Upper lobe of left lung (tissue), 6 donors: ENCODE results near the gene ADPRHL1. TPM values are rescaled to one million over a fixed set of nuclear protein-coding genes. Genes with fewer than 3 reads are reported as not detected.

ENCODE experiments used
- ATAC-seq, 2 donors: fragments of 200-7000 bp; cut with Tn5 transposase; one replicate each; pipeline ENCODE4 v1.9.1; 2022; ENCODE audit warnings: mild to moderate bottlenecking in 2 of 2, moderate library complexity in 2 of 2; ENCODE audit not compliant: low FRiP score in 2 of 2
- DNase-seq, 2 donors: peaks; one replicate each; pipeline ENCODE4 v3.0.0-alpha.2; 2019 to 2020
- H3K27ac ChIP-seq, 4 donors: fragments of 200-600 bp; sonication (generic); one replicate each; pipeline ENCODE4 v1.5.1; 2016 to 2019
- H3K27me3 ChIP-seq, 4 donors: fragments of 200-600 bp; sonication (generic); one replicate each; pipeline ENCODE4 v1.5.1; 2017 to 2019
- H3K36me3 ChIP-seq, 4 donors: fragments of 200-600 bp; sonication (generic); one replicate each; pipeline ENCODE4 v1.5.1; 2016 to 2019
- H3K4me1 ChIP-seq, 4 donors: fragments of 200-600 bp; sonication (generic); one replicate each; pipeline ENCODE4 v1.5.1; 2018 to 2019
- H3K4me3 ChIP-seq, 4 donors: fragments of 200-600 bp; sonication (generic); one replicate each; pipeline ENCODE4 v1.5.1; 2017 to 2019; ENCODE audit warnings: mild to moderate bottlenecking in 2 of 4, moderate library complexity in 1 of 4
- H3K9me3 ChIP-seq, 4 donors: fragments of 200-600 bp; sonication (generic); one replicate each; pipeline ENCODE4 v1.5.1; 2018 to 2019
- CTCF ChIP-seq, 6 experiments: fragments of 450-650 bp in 4 of 6; fragments of 200-600 bp in 2 of 6; sonication (generic) in 2 of 6; IDR thresholded peaks; one replicate each; pipeline ENCODE4 v1.5.1; 2016 to 2019; ENCODE audit warnings: antibody characterized with exemption in 6 of 6
- EP300 ChIP-seq, 4 donors: sonication (generic); formaldehyde crosslinking; IDR thresholded peaks; one replicate each; pipeline ENCODE4 v1.5.1; 2017; ENCODE audit warnings: antibody characterized with exemption in 4 of 4, control low read depth in 2 of 4
- POLR2A ChIP-seq, 4 donors: fragments of 450-650 bp; IDR thresholded peaks; one replicate each; pipeline ENCODE4 v1.5.1; 2016 to 2017; ENCODE audit warnings: antibody characterized with exemption in 4 of 4, mild to moderate bottlenecking in 2 of 4
- POLR2AphosphoS5 ChIP-seq, 2 donors: sonication (generic); formaldehyde crosslinking; IDR thresholded peaks; one replicate each; pipeline ENCODE4 v1.5.1; 2017; ENCODE audit warnings: antibody characterized with exemption in 2 of 2
- WGBS, 2 donors: methylation state at CpG; one replicate each; pipeline ENCODE4 v1.1.5; 2017 to 2018; 5-methylcytosine and 5-hydroxymethylcytosine counted together
- total RNA-seq, 6 donors: library from RNA; depleted of rRNA in 4 of 6; stranded (reverse); fragments of >200 nt in 4 of 6; gene quantifications; one replicate each; pipeline versions ENCODE4 v1.1.0 to v1.2.1, GENCODE V29; 2016 to 2021
- donor health status: DM: no; HTN: no; CAD: no; lungs with moderate emphysema.
- donor health status: DM: no; HTN: yes; CAD: no; lungs with severe emphysema.

Gene ADPRHL1
- total RNA-seq, 6 donors from 2014 or later = 0.59 to 6.3 (median 2.8) TPM

- H3K27ac ChIP-seq = no peak overlapping the region
- no peak overlapping the region for H3K4me3 ChIP-seq
- DNase-seq = no peak
- ATAC-seq = no peak
- no peak for TF ChIP-seq CTCF (IDR thresholded peaks at IDR 0.05)
- WGBS, 2 donors = 90 to 91% methylated on average over 6 of the region's 6 CpGs
- peaks cover 0 to 21% (median 9%) of the 10 kb centered on the region in 4 donors for H3K4me1 ChIP-seq
- H3K27me3 ChIP-seq = no peaks in the 10 kb centered on the region
- H3K9me3 ChIP-seq = no peaks in the 10 kb centered on the region
- peaks cover 32 to 92% (median 74%) of the 10 kb centered on the region in 4 donors for H3K36me3 ChIP-seq
These were observed 45.6 kb upstream of the ADPRHL1 start for GRCh38 chr13:113498905-113499304.

GRCh38 chr13:113497217-113497616, 43.9 kb upstream of the ADPRHL1 start:
- DNase-seq (no peak), ATAC-seq (no peak)
- WGBS, 2 donors = 0% methylated on average over 1 of the region's 1 CpG; no CpG with 5 or more reads in 1 of the 2 donors
- H3K27ac ChIP-seq = no peak overlapping the region
- H3K4me3 ChIP-seq = no peak overlapping the region
- TF ChIP-seq POLR2A (IDR thresholded peaks at IDR 0.05) (no peak), EP300 (IDR thresholded peaks at IDR 0.05) (no peak), POLR2AphosphoS5 (IDR thresholded peaks at IDR 0.05) (no peak), CTCF (IDR thresholded peaks at IDR 0.05) (no peak)
- peaks cover 32 to 75% (median 64%) of the 10 kb centered on the region in 4 donors for H3K36me3 ChIP-seq
- H3K27me3 ChIP-seq = no peaks in the 10 kb centered on the region
- peaks cover 14 to 38% (median 22%) of the 10 kb centered on the region in 4 donors for H3K4me1 ChIP-seq
- no peaks in the 10 kb centered on the region for H3K9me3 ChIP-seq

- no peak overlapping the region for H3K4me3 ChIP-seq
- no peak overlapping the region for H3K27ac ChIP-seq
- no peaks in the 10 kb centered on the region for H3K27me3 ChIP-seq
- TF ChIP-seq EP300 (IDR thresholded peaks at IDR 0.05) (no peak), CTCF (IDR thresholded peaks at IDR 0.05) (no peak), POLR2AphosphoS5 (IDR thresholded peaks at IDR 0.05) (no peak), POLR2A (IDR thresholded peaks at IDR 0.05) (no peak)
- H3K9me3 ChIP-seq = no peaks in the 10 kb centered on the region
- H3K4me1 ChIP-seq = peaks cover 24 to 47% (median 29%) of the 10 kb centered on the region in 4 donors
- ATAC-seq = no peak
- 78% methylated on average over 19 to 26 of the region's 26 CpGs for WGBS, 2 donors
- peak in 1 of 2 donors; percentile 50 for DNase-seq
- H3K36me3 ChIP-seq = peaks cover 28 to 59% (median 48%) of the 10 kb centered on the region in 4 donors
These were observed 42.4 kb upstream of the ADPRHL1 start for GRCh38 chr13:113495494-113496210.

GRCh38 chr13:113493315-113493951, 40.1 kb upstream of the ADPRHL1 start:
- Histone ChIP-seq H3K27ac (peak overlapping the region; percentile 8 to 96 (median 33)), H3K27me3 (no peaks in the 10 kb centered on the region), H3K4me3 (no peak overlapping the region), H3K4me1 (peaks cover 37 to 64% (median 43%) of the 10 kb centered on the region in 4 donors), H3K36me3 (peaks cover 9 to 37% (median 26%) of the 10 kb centered on the region in 4 donors), H3K9me3 (no peaks in the 10 kb centered on the region)
- TF ChIP-seq CTCF (IDR thresholded peaks at IDR 0.05) = no peak
- TF ChIP-seq POLR2A (IDR thresholded peaks at IDR 0.05) = peak in 1 of 4 donors; percentile 12
- WGBS, 2 donors = 35 to 40% methylated on average over 5 of the region's 5 CpGs
- DNase-seq = no peak
- ATAC-seq = no peak
